ENCODE measurements around the gene SPATA3.
"Not testable (repeated sequence)": the region's sequence is repeated elsewhere in the genome, so short reads cannot be mapped to it uniquely, and the experiment has no call there.

Gene SPATA3

DNA sequence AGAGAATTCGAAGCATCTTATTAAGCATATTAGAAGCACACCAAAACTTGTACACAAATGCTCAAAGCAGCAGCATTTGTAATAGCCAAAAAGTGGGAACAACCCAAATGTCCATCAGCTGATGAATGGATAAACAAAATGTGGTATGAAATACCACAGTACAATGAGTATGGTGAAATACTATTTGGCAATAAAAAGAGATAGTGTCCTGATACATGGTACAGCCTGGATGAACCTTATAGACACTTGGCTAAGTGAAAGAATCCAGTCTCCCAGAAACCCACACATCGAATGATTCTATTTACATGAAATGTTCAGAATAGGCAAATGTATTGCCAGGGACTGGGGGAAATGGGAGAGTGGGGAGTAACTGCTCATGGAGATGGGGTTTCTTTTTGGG is 3.0 kb downstream of the SPATA3 start:
- no peak for DNase-seq

GRCh38 chr2:230999477-230999876 is 3.6 kb downstream of the SPATA3 start:
- DNase-seq: no peak

GRCh38 chr2:231000211-231000904 is 4.4 kb downstream of the SPATA3 start:
- DNase-seq: no peak

- DNase-seq: no peak
Observed at GRCh38 chr2:231001036-231001435, 5.1 kb downstream of the SPATA3 start.

DNA sequence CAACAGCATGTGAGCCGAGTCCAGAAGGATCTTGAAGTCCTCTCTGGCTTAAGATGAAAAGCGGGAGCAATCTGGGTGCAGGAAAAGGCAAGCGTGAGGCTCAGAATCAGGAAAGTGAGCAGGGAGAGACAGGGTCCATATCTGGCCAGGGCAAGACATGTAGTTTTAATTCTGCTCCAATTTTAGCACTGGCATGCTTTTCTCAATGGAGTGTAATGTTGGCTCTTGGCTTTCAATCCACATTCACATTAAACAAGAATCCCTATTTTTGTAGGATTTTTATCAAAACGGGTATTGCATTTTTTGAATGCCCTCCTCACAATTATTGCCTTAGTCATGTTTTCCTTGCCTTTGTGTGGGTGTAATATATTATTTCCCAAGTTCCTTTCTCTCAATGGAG is 6.0 kb downstream of the SPATA3 start:
- no peak for DNase-seq

DNA sequence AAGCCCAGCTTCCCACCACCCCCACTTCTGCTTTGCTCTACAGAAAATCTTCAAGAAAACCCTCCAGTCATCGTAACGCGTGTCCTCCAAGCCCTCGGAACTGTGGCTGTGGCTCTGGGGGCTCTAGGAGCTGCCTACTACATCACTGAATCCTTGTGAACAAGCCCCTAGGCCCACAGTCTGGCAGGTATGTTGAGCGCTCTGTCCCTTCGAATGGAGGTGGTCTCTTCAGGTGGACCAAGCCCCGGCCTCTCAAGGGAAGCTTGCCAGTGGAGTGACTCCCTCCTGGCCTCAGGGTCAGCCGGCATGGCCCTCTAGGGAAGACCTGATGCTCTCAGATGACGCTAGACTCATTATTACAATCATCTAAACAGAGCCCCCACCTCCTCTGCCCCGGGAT is 6.7 kb downstream of the SPATA3 start:
- DNase-seq: no peak

- no peak for DNase-seq
Observed at GRCh38 chr2:231003186-231003585, 7.3 kb downstream of the SPATA3 start.

DNA sequence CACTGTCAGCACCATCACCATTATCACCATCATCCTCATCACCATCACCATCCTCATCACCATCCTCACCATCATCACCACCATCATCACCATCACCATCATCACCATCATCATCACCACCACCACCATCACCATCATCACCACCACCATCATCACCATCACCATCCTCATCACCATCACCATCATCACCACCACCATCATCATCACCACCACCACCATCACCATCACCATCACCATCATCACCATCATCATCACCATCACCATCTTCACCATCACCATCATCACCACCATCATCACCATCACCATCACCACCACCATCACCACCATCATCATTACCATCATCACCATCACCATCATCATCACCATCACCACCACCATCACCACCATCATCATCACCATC is 9.0 kb downstream of the SPATA3 start:
- not testable (repeated sequence) for DNase-seq

DNA sequence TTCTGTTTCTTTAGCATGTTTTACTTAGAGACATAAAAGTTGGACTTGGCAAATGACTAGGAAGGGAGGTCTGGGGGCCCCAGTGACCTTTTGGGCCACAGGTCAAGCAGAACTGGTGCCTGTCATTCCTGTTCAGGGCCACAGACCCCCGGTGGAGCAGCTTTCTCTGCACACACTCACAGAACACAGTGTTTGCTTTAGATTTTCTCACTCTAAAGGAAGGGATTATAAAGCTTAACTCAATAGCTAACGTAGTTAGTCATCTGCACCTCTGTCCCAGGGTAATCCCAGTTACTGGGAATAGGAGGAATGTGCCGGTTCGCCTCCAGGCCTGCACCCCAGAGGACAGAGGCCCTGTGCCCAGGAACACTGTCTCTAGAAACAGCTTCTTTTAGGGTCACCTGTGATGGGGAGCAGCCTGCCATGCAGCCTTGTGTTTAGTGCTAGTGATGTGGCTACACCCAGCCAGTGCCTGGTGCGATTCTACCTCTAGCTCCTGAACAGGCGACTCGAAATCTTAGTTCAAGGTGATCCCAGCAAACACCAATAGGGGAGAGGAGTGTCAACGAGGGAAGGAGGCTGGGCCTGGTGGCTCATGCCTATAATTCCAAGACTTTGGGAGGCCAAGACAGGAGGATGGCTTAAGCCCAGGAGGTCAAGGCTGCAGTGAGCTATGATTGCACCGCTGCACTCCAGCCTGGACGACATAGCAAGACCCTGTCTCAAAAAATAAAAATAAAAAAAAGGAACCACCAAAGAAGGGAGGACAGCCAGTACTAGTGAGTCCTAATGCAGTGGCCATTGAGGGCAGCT is 11.6 kb downstream of the SPATA3 start:
- DNase-seq: no peak

GRCh38 chr2:231008131-231008530 is 12.2 kb downstream of the SPATA3 start:
- no peak for DNase-seq

GRCh38 chr2:231009236-231009919 is 13.5 kb downstream of the SPATA3 start:
- DNase-seq: no peak

DNA sequence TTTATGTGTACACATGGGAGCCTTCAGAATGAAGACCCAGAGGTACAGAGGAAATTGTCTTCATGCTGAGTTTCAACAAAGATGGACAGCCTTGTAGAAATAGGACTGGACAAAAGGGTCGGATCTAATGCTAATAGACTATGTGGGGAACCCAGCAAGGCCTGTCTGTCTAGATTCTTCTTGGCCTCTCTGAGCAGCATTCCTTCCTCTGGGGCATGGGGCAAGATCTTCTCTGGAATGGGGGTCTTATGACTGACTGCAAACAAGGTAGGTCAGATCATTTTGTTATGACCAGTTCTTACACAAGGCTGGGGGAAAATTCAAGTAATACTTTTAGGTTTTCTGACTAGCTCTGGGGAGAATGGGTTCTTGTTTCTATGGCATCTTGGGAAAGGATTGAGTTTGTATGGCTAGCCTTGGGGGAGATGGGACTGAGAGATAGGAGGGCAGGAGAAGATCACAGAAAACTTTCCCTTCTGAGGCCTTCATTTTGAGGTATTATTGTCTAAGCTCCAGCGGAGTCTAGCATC is 14.3 kb downstream of the SPATA3 start:
- DNase-seq: no peak

GRCh38 chr2:231011526-231011925 is 15.6 kb downstream of the SPATA3 start:
- DNase-seq: no peak

- no peak for DNase-seq
Observed at GRCh38 chr2:231012463-231012862, 16.5 kb downstream of the SPATA3 start.

DNA sequence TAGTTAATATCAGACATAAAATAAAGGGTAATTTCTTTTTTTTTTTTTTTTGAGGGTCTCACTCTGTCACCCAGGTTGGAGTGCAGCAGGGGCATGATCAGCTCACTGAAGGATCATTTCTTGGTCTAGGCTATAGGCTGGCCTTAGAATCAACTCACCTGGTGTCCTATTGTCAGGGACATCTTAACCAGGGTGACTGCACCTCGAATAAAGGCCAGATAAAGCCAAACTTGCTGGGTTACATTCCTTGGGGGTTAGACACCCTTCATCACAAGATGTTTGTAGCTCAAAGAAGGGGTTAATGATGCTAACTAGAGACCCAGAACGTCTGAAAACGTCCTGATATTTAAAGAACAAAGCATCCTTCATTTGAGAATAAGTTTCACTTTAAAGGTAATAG is 17.9 kb downstream of the SPATA3 start:
- no peak for DNase-seq

- DNase-seq: no peak
Observed at GRCh38 chr2:231015478-231015877, 19.6 kb downstream of the SPATA3 start.

GRCh38 chr2:231015926-231016325 is 20.0 kb downstream of the SPATA3 start:
- no peak for DNase-seq

- DNase-seq: no peak
Observed at GRCh38 chr2:231016566-231017230, 20.8 kb downstream of the SPATA3 start.

DNA sequence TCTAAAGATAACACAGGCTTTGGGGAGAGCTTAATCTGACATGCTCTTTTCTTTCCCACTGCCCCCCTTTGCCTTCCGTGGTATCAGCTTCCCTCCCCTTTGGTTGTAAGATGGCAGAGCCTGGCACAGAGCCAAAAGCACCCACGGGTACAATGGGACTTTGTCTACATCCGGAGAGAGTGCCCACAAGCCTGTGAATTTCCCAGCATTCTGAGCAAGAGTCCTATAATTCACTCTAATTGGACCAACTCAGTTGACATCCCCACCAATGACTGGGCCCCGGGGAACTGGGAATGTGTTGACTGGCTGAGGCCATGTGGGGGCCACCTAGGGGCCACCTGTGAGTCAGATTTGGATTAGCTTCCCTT is 21.3 kb downstream of the SPATA3 start:
- DNase-seq: no peak

DNA sequence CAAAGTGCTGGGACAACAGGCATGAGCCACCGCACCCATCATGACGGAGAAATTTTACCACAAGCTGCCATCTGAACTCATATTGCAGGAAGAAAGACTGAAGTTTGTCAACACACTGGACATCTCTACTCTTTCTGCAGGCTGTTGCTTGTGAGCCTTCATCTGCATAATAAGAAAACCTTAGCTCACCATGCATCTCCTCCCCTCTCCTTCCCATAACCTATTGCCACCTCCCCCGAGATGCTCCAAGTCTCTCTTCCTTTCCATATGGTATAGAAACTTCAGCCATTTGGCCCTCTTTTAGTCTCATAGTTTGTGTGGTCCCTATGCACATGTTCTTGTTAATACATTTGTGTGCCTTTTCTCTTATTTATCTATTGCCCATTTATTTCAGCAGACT is 22.3 kb downstream of the SPATA3 start:
- no peak for DNase-seq

DNA sequence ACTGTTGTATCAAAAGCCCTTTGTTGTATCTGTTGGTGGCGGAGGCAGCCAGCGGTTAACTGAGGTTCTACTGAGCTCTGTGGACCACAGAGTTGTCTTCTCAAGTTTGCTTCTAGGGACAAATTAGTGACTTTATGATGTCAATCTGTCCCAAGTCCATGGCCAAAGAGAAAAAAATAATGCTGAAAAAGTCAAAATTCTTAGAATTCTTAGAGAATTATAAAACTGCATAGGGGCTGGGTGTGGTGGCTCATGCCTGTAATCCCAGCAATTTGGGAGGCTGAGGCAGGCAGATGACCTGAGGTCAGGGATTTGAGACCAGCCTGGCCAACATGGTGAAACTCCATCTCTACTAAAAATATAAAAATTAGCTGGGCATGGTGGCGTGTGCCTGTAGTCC is 29.1 kb downstream of the SPATA3 start:
- not testable (repeated sequence) for DNase-seq

DNA sequence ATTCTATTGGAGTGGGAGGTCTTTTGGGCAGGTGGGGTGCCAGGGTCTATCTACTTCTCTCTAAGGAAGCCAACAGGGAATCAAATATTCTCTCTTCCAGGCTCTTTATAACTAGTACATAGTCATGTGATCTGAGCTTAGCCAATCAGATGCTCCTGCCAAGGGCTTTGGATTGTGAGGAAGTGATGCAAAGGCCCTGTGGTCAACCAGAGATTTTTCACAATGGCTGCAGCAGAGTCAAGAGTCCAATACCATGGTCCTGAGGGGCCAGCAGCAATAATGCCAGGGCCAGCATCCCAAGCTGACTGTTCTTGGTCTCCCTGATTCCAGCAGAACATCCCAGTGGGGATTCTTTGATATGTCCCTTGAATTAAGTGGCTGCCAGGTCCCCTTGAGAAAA is 33.0 kb downstream of the SPATA3 start:
- no peak for DNase-seq

DNA sequence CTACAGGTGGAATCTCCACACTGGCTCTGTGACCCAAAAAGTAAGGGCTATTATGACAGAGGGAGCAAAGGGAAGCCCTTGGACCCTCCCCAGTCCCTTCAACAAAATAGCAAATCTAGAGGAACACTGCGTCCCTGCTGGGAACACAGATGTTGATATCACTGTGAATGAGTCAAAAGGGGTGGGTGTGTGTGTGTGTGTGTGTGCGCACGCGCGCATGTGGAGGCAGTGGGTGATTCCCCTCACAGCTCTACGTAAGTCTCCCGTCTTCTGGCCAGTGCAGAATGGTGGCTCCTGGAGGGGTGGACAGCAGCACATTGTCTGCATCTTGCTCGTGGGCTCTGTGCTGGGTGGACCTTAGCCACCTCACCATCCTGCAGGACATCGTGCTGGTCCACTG is 33.6 kb downstream of the SPATA3 start:
- DNase-seq: no peak

All from activated CD4-positive, alpha-beta T cell treated with anti-CD3 and anti-CD28 coated beads, Interleukin-2, amount 50 U/mL, for 16 hours (primary cell).